GM18499 (cell line): Measurements from ENCODE around the gene PLA2G2D.

Experiments used
- ATAC-seq: cut with Tn5 transposase; IDR thresholded peaks from one replicate; pipeline ENCODE4 v1.9.1; 2021; ENCODE audit warnings: moderate number of reproducible peaks; ENCODE audit not compliant: insufficient read depth, unreplicated experiment

Gene PLA2G2D

DNA sequence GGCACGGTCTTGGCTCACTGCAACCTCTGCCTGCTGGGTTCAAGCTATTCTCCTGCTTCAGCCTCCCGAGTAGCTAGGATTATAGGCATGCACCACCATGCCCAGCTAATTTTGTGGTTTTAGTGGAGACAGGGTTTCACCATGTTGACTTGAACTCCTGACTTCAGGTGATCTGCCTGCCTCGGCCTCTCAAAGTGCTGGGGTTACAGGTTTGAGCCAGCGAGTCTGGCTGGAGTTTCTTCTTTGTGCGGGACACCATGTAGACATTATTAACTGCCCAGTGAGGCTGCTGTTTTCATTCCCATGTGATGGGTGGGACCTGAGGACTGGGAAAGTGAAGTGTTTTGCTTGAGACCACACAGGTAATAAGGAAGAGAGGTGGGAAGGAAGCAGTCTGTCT lies 26.0 kb downstream of the PLA2G2D start:
- ATAC-seq: no peak

DNA sequence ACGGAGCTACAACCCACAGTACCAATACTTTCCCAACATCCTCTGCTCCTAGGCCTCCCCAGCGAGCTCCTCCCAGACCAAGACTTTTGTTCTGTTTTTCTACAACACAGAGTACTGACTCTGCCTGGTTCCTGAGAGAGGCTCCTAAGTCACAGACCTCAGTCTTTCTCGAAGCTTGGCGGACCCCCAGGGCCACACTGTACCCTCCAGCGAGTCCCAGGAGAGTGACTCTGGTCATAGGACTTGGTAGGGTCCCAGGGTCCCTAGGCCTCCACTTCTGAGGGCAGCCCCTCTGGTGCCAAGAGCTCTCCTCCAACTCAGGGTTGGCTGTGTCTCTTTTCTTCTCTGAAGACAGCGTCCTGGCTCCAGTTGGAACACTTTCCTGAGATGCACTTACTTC lies 28.7 kb downstream of the PLA2G2D start:
- no peak for ATAC-seq

DNA sequence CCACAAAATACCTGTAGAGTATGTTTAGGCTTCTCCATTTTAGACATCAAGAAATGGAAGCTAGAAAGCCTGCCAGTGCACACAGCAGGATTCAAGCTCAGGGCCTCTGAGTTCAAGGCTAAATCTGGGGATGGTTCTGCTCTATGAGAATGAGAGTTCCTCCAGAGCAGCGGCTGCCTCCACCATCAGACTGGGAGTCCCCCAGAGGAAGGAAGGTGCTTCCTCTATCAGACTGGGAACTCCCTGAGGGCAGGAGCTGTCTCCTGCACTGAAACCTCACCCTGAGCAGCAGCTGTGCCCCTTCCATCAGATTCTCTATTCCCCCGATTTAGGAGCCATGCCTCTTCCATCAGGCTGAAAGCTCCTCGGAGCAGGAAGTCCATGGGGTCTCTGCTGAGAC lies 29.2 kb downstream of the PLA2G2D start:
- ATAC-seq: no peak

DNA sequence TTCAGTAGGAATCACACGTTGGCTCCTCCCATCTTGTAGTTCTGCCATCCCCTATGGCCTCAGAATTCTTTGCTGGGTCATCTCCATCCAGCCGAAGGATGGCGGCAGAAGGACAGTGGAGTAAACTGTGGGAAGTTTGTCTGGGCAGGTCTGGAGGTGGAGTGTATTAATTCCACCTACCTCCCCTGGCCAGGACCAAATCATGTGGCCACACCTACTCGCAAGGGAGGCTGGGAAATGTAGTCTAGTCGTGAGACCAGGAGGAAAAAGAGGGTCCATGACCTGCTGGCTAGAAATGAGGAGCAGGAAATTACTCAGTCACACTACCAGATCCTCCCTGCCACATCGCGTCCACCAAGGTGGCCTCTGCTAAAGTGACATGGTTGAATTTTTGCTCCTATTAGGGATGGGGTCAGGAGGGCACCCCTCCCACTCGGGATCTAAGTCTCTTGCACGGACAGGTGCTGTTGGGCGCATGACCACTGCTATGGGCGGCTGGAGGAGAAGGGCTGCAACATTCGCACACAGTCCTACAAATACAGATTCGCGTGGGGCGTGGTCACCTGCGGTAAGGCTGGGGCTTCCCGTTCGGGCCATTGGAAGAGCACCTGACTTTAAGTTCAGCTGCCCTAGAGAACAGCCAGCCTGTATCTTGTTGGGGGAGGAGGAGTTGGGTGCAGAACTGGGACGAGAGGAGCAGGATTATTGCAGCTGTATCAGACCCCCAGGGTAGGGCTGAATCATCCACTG lies 29.8 kb downstream of the PLA2G2D start:
- no peak for ATAC-seq

DNA sequence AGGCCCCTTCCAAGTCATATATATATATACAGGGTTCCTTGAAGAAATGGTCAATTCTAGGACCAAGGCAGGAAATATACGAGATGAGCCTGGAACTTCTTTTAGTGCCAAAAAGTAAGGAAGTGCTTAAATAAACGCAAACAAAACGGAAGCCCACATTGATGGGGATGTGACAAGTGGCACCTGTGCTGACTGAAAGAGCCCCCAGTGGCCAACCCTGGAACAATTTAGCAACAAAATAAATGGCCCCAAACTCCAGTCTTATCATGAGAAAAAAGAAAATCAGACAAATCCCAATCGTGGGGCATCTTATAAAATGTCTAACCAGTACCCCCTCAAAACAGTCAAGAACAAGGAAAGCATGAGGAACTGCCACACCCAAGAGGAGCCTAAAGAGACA lies 31.7 kb downstream of the PLA2G2D start:
- ATAC-seq: no peak

DNA sequence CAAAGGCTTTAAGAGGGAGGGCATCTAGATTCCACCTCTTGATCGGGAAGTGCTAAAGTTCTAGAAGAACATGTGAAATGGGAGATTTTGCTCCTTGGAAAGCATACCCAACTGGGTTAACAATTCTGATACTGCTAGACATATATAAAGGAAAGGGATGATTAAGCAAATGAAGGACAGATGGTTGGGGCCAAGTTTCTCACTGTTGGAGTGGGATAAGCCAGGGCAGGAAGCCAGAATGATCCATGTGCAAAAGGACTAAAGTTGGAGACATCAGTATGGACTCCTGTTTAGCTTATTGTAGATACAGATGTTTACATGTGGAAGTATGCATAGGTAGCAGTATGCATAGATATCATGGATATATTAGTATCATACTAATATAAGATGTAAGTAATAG lies 32.5 kb downstream of the PLA2G2D start:
- ATAC-seq: no peak

DNA sequence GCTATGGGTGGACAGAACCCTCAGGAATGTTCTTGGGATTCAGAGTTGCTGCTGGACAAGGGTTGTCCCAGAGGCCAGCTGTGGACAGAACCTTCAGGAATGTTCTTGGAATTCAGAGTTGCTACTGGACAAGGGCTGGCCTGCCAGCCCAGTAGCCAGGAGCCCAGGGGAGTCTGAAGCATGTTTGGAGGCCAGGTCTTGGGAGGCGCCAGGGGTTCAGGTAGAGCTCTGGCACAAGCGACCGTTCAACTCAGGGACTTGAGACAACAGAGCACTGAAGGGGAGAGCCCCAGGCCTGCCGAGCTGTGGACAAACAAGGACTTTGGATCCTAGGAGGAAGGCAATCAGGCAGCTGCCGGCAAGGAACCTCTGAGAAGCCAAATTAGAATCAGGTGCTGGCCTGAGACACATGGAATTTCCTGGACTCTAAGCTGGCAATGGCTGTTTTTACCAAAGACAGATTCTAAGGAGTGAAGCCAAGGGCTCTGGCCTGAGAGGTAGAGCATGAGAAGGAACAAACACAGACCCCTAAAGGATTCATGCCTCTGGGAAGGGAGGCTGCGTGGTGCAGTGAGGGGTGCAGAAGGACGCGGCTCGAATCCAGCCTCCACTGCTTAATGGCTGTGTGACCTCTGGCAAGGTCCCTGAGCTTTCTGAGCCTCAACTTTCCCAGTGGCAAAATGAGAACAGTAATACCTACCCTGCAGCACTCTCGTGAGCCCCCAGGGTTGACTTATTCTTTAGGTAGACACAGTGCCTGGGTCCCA lies 36.0 kb downstream of the PLA2G2D start:
- ATAC-seq: no peak

DNA sequence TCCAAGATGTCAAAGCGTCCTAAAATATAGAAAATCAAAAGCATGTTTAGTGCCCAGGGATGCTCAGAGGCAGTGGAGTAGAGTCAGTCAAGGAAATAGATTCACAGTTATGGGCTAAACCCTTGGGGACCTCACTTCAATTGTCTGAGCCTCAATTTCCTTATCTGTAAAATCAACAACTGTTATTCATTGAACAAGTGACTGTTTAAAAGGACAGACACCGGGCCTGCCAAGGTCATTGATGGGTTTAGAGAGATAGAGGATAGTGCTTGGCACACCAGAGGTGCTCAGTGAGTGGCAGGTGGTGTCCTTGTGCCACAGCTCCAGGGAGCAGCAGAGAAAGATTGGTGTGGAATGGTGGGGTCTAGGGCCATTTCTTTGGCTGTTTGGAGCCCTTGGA lies 36.6 kb downstream of the PLA2G2D start:
- ATAC-seq: no peak

DNA sequence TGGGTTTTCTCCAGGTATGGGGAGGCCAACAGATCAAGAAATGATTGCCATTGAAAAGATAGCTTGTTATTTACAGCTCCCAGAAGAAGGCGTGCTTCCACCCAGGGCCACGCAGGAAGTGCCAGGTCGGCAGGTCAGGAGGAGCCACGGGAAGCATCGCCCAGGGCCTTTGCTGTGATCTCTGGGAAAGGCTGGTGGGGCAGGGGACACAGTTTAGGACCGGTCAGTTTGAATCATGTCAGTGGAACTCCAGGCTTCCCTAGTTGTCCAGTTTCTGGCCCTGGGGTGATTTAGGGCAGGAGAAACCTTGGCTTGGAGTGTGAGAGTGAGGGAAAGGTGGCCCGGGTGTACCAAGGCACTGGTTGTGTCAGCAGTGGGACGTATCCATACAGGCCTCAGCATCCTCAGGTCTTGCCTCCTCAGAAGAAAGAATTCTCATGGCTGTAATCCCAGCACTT lies 38.0 kb downstream of the PLA2G2D start:
- ATAC-seq: no peak

DNA sequence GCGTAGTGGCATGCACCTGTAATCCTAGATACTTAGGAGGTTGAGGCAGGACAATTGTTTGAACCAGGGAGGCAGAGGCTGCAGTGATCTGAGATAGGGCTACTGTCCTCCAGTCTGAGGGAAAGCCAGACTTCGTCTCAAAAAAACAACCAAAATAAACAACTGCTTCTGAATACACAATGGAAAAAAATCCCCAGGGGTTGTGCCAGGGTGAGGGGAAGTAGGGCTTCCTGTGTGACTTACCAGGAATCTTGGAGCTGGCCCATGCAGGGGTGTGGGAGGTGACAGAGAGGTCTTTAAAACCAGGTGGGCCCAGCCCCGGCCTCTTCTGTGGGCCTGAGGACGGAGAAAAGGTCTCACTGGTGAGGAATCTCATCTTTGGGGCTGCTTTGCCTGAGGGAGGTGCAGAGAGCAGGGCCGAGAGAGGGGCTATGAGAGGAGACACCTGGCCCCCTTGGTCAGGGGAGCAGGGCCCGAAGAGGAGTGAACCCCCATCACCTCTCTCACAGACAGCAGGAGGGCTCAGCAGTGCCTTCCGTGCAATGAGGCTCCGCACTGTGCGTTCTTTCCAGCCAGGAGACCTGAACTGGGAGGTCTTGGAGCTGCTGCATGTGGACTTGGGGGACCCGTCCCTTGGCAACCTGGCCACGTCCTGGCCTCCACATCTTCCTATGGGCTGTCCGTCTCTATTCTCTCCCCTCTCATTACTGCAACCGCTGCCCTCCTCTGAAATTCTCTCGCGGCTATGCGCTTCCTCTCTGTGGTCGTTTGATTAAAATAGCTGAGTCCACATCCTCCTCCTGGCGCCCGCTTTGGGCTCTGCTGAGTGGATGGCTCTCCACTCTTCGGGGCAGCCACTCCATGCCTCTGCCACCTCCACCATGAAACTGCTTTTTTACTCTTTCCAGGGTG lies 38.6 kb downstream of the PLA2G2D start:
- no peak for ATAC-seq

DNA sequence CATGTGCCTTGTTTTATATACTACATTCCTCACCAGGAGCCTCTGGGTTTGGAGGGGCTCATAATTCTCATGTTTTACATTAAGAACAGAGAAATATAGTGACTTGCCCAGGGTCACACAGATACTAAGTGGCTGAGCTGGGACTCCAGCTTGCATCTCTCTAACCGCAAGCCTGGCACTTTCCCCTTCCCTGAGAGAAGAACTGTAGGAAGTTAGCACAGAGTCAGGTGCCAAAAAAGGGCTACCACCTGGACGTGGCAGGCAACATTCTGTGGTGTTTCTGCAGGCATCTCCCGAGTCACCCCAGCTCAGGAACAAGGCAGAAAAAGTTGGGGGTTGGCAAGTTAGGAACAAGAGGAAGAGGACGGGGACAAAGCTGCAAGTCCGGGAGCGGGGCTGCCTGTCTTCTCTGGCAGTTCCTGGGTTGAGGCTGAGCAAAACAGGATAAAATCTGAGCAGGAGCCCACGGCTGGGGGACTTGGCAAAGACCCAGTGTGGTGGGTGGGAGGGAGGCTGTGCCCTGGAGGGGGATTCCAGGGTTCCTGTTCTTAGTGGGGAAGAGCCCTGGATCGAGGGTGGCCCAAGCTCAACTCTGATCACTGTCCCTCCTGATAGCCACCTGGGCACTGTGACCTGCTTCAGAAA lies 39.6 kb downstream of the PLA2G2D start:
- ATAC-seq: no peak

DNA sequence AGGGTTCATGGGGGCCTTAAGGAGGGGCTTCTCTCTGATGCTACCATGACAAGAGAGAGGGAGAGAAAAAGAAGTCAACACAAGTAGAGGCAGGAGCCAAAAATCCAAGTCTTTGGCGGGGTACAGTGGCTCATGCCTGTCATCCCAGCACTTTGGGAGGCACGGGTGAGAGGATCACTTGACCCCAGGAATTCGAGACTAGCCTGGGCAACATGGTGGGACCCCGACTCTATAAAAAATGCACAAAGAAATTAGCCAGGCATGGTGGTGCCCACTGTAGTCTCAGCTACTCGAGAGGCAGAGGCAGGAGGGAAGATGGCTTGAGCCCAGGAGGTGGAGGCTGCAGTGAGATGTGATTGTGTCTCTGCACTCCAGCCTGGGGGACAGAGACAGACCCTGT lies 40.6 kb downstream of the PLA2G2D start:
- ATAC-seq: no peak

DNA sequence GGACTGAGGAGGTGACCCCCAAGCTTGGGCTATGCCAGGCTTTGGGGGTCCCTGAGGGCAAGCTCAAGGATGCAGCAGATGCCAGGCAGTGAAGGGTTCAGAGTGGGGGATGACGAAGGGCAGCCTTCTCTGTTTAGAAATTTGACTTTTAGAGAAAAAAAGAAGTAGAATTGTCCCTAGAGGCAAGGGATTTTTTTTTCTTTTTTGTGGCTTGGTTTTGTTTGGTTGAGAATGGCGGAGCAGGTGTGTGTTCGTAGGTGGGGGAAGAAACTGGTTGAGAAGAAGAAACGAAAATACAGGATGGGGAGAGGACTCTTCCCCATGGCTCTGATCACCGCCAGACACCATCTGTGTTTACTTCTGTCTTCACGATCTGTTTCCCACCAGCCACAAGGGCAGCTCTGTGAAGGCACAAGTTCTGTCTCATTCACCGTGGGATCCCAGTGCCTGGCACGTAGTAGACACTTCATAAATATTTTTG lies 41.1 kb downstream of the PLA2G2D start:
- ATAC-seq: no peak

DNA sequence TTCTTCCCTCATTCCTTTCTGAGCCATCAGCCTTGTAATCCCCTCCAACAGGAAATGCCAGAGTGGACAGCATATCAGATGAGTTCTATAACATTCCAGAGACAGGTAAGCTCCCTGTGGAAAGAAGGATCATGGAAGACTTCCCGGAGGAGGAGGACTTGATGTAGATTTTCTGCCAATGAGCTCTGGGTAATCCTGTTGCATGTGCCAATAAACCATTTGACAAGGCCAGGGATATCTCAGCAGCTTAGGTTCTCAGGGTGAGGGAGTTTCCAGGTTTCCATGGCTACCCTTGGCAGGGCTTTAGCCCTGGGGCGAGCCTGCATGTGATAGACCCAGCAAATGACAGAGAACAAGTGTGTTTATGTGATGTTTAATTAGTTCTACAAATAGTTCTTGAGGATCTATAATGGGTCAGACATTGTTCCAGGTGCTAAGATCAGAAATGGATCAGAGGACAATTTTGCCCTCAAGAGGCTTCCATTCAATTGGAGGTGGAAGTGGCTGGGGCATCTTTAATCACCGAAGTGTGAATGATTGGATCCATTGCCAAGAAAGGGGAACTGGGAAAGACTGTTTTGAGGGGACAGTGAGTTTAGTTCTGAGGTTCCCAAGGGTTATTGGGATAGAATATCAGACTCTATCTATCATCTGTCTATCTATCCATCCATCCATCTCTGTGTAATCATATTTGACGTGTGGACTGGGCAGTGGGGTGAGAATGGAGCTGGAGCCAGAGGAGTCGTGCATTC lies 42.5 kb downstream of the PLA2G2D start:
- ATAC-seq: no peak

DNA sequence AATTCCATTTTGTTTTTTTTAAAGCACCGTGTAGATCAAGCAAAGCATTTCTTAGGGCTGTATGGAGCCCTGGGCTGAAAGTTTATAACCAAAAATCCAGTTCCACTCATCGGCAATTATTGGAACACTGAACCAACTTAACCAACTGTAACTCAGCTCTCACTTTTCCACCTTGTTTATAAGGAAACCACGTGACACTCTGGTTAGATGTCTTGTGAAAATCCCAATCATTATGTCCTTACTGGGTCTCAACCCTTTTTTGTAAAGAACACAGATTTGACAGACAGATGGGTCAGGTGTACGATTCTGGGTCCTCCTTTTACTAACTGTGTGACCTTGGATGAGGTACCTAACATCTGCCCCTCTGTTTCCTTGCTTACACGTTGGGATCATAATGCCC lies 43.1 kb downstream of the PLA2G2D start:
- no peak for ATAC-seq

DNA sequence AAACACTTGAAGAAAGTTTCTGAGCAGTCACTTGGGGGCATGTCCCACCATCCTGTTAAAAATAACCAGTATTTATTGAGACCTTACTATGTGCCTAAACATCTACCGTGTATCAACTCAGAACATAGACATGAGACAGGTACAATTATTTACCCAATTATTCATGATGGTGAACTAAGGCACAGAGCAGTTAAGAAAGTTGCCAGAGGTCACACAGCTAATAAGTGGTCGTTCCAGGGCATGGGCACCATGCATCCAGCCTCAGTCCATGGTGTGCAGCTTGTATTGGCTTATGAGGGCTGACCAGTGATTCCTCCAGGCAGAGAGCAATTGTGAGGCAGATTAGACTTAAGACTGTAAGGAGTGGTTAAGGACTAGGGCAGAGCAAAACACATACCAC lies 44.0 kb downstream of the PLA2G2D start:
- ATAC-seq: no peak

DNA sequence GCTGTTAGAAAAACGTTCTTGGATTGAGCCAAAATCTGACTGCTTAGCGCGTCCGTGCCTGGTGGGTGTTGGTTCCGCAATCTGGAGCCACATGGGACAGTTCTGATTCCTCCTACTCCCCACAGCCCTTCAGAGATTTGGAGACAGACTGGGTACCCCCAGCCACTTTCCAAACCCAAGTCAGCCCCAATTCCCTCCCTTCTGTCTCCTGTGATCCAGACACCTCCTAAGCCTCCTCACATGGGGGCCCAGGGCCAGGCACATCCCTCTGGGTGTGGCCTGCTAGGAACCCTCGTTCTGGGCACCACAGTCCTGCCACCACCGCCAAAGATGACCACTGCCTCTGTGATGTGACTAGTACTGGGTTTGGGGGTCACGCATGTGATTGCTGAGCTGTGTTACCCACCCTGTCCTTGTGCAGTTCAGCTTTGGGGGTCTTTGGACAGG lies 44.6 kb downstream of the PLA2G2D start:
- ATAC-seq: no peak

DNA sequence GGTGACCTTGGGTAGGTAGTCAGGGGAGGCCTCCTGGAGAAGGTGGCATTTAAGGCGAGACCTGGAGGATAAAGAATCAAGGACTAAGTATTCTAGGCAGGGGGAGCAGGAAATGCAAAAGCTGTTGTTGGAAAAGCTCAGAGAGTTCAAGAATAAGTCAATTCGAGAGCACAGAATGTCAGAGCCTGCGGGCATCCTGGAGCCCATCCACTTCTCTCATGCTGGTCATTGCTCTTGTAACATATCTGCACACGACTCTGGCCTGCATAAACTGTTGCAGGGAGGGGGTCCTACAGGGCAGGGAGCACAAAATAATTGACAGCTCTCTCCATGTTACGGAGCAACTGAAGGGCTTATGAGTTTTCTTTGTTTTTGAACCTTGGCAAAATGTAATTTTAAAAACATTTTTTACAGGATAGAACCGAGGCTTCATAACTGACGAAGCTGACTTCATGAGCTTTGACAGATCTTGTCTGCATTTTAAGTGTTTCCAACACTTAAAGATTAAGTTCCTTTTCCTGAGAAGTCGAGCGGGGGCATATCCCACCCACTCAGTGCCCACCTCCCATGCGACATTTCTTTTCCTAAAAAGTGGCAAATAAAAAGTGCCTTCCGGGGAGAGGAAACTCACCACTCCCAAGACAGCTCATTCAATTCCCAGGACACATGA lies 45.1 kb downstream of the PLA2G2D start:
- no peak for ATAC-seq

DNA sequence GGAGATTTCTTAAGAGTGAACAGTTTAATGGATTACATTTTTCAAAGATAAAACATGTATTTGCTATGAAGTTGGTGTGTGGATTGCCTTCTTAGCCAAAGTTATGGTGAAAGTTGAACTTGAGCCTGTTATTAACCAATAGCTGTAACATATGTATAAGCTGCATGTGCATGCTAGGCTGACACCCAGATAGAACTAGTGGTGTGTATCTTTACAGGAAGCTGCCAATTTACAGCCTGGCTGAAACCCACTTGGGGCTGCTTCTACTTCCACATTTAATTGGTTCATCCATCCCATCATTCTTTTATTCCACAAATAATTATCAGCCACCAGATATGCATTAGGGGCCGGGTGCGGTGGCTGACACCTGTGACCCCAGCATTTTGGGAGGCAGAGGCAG lies 46.1 kb downstream of the PLA2G2D start:
- no peak for ATAC-seq
